DMS 273 treated with DMSO at 0.1 percent for 48 hours (cell line): ENCODE data around the gene PKP3.
A peak's percentile ranks its signal among the peaks of the same experiment; 100 is the strongest.
"Not testable (repeated sequence)": the region's sequence is repeated elsewhere in the genome, so short reads cannot be mapped to it uniquely, and the experiment has no call there.

Source experiments
- DNase-seq: peaks from one replicate; lab custom pipeline; 2025; lab: John Stamatoyannopoulos, UW

The PKP3 gene

GRCh38 chr11:362642-363442 is 31.2 kb upstream of the PKP3 start:
- DNase-seq: no peak

- DNase-seq: not testable (repeated sequence)
Observed at GRCh38 chr11:363443-363805, 30.6 kb upstream of the PKP3 start.

- DNase-seq: no peak
Observed at GRCh38 chr11:363948-364761, 29.9 kb upstream of the PKP3 start.

- no peak for DNase-seq
Observed at GRCh38 chr11:364991-365725, 28.9 kb upstream of the PKP3 start.

- no peak for DNase-seq
Observed at GRCh38 chr11:365831-366230, 28.2 kb upstream of the PKP3 start.

GRCh38 chr11:367956-368413 is 26.0 kb upstream of the PKP3 start:
- DNase-seq: no peak

GRCh38 chr11:368414-369335 is 25.3 kb upstream of the PKP3 start:
- DNase-seq: no peak

DNA sequence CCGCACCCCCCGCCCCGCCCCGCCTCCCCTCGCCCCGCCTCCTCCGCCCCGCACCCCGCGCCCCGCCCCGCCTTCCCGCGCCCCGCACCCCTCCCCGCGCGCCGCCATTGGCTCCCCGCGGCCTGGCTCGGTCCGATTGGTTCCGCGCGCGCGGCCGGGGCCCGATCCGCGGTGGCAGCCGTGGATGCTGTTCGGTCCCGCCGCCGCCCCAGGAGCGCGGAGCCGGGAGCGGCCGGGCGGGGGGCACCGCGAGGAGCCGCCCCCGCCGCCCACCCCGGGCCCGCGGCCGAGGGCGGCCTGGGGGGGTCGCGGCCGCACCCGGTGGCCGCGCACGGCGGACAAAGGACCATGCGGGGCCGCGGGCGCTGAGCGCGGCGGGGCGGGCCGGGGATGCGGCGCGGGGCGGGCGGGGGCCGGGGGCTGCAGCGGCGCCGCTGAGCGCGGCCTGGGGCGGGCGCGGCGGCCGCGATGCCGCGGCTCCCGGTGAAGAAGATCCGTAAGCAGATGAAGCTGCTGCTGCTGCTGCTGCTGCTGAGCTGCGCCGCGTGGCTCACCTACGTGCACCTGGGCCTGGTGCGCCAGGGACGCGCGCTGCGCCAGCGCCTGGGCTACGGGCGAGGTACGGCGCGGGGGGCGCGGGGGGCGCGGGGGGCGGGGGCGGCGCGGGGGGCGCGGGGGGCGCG is 24.5 kb upstream of the PKP3 start, which contains the start of gene B4GALNT4:
Gene B4GALNT4 (plus strand): TSS at position 164 of the 683 bp plus-strand sequence. CDS start 305 bp downstream, at position 469.
- DNase-seq: no peak

- DNase-seq: no peak
Observed at GRCh38 chr11:370070-370941, 23.7 kb upstream of the PKP3 start.

GRCh38 chr11:371051-371450 is 23.0 kb upstream of the PKP3 start:
- no peak for DNase-seq

DNA sequence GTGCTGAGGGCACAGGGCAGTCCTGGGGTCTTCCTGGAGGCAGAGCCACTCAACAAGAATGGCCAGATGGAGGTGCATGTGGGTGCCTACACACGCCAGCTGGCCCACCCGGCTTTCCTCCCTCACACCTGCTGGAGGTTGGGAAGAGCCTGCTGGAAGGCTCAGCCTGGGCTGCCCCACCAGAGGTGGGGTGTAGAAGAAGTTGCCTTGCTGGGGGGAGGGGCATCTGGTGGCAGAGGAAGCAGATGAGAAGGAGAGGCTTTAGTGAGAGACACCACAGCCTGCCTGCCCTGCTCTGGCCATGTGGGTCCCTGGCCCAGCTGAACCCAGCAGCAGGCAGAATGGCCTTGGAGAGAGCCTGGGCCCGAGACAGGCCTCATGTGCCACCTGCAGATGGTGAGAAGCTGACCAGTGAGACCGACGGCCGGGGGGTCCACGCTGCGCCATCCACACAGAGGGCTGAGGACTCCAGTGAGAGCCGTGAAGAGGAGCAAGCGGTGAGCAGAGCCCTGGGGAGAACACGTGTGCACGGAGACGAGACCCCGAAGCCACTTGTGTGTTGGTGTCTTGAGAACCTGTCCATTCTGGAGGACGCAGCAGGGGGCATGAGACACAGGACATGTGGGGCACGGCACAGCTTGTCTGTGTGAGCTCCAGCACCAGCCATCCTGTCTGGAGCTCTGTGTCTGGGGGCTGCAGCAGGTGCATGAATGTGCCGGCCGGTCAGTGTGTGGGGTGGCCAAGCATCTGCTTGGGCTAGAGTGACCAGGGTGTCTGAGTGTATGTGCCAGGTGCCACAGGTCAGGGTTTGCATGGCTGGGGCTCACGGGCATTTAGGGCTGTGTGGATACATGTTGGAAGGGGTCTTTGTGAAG is 22.1 kb upstream of the PKP3 start:
- peak; percentile 35 for DNase-seq

GRCh38 chr11:372809-373715 is 20.9 kb upstream of the PKP3 start:
- no peak for DNase-seq

DNA sequence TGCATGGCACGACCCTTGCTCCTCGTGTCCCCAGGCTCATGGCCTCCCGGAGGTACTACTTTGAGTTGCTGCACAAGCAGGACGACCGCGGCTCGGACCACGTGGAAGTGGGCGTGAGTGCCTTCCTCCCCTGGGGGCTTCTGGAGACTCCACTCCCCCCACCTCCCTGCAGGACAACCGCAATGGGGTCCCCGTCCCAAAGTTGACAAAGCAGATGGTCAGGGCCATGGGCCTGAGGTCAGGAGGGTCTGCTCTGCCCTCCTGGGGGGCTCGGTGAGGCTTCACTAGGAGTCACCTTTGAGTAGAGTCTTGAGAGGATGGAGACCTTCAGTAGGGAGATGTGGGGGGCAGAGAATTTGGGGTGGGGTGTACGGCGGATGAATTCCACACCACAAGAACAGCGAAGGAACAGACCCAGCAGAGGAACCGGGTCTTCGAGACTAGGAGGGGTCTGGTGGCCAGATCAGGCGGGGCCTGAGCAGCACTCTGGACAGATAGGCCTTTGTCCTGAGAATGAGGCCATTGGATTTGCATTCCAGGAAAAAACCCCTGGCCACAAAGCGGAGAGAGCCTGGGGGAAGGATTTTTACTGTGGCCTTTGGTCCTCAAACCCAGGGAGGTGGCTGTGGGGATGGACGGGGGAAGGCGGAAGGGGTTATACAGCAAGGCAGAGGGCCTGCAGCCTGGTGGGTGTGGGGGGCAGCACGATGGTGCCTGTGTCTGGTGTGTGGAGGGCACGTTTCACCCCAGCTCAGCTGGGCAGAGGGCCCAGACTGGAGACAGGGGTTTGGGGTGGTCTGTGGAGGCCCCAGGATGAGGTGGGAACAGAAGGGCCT is 20.1 kb upstream of the PKP3 start:
- DNase-seq: no peak

- DNase-seq: no peak
Observed at GRCh38 chr11:375065-376025, 18.7 kb upstream of the PKP3 start.

DNA sequence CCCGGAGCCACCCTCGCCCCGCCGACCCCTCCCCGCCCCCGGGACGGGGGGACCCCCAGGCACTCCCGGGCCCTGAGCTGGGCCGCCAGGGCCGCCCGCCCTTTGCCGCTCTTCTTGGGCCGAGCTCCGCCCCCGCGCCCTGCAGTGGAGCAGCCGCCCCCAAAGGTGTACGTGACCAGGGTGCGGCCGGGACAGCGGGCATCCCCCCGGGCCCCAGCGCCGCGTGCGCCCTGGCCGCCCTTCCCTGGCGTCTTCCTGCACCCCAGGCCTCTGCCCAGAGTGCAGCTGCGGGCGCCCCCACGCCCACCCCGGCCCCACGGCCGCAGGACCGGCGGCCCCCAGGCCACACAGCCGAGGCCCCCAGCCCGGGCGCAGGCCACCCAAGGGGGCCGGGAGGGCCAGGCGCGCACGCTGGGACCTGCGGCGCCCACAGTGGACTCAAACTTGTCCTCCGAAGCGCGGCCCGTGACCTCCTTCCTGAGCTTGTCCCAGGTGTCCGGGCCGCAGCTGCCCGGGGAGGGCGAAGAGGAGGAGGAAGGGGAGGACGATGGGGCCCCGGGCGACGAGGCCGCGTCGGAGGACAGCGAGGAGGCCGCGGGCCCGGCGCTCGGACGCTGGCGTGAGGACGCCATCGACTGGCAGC is 17.4 kb upstream of the PKP3 start:
- DNase-seq: no peak
